ENCODE results near the gene EBF3. TPM values are rescaled to one million over a fixed set of nuclear protein-coding genes. Genes with fewer than 3 reads are reported as not detected.

EBF3 gene
- total RNA-seq, 1 experiment from 2014 or later = not detected

DNA sequence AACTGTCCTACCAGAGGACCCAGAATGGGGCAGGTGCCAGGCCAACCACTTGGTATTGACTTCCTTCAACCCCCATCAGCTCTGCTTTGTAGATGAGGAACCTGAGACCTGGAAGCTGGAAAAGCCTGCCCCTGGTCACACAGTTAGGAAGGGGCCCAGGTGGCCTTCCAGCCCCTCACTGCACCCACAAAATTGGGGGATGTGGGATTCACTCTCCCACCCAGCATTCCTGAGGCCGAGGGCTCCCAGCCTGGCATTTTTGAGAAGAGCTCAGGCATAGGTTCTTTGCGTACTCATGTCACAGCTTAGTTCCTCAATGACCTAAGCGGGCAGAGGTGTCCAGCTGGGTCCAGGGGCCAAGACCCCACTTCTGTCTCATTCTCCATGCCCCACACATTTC, 46.1 kb downstream of the EBF3 start:
- intact Hi-C loops (cut with micrococcal nuclease; ENCODE audit: unreplicated experiment) = no loop called here
- Histone ChIP-seq H3K27me3 (ENCODE audit: insufficient read depth, low read depth) (peaks cover 46% of the 10 kb centered on the region), H2AFZ (no peak overlapping the region), H3F3A (ENCODE audit: insufficient read depth, low read depth) (no peaks in the 10 kb centered on the region), H3K4me3 (no peak overlapping the region), H3K36me3 (ENCODE audit: low read depth) (no peaks in the 10 kb centered on the region), H3K4me1 (replicated peaks; ENCODE audit: insufficient read depth) (no peaks in the 10 kb centered on the region), H3K9me3 (ENCODE audit: insufficient read depth, low read depth) (no peaks in the 10 kb centered on the region), H3K27ac (no peak overlapping the region), H3K79me2 (ENCODE audit: low read depth) (no peaks in the 10 kb centered on the region), H4K20me1 (ENCODE audit: insufficient read depth) (no peaks in the 10 kb centered on the region), H3K4me2 (no peak overlapping the region), H3K9me2 (ENCODE audit: insufficient read depth) (no peaks in the 10 kb centered on the region)
- CTCF ChIA-PET = no interaction called here
- POLR2A ChIA-PET (ENCODE audit: unreplicated experiment) = no interaction called here
- no peak for DNase-seq
- TF ChIP-seq, protein P1, sequence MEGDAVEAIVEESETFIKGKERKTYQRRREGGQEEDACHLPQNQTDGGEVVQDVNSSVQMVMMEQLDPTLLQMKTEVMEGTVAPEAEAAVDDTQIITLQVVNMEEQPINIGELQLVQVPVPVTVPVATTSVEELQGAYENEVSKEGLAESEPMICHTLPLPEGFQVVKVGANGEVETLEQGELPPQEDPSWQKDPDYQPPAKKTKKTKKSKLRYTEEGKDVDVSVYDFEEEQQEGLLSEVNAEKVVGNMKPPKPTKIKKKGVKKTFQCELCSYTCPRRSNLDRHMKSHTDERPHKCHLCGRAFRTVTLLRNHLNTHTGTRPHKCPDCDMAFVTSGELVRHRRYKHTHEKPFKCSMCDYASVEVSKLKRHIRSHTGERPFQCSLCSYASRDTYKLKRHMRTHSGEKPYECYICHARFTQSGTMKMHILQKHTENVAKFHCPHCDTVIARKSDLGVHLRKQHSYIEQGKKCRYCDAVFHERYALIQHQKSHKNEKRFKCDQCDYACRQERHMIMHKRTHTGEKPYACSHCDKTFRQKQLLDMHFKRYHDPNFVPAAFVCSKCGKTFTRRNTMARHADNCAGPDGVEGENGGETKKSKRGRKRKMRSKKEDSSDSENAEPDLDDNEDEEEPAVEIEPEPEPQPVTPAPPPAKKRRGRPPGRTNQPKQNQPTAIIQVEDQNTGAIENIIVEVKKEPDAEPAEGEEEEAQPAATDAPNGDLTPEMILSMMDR (conservative IDR thresholded peaks at IDR 0.05) = no peak
- TF ChIP-seq EZH2 (IDR thresholded peaks at IDR 0.05; ENCODE audit: low read depth) = no peak
- BruUV-seq (replicated peaks) = no TSS peak

DNA sequence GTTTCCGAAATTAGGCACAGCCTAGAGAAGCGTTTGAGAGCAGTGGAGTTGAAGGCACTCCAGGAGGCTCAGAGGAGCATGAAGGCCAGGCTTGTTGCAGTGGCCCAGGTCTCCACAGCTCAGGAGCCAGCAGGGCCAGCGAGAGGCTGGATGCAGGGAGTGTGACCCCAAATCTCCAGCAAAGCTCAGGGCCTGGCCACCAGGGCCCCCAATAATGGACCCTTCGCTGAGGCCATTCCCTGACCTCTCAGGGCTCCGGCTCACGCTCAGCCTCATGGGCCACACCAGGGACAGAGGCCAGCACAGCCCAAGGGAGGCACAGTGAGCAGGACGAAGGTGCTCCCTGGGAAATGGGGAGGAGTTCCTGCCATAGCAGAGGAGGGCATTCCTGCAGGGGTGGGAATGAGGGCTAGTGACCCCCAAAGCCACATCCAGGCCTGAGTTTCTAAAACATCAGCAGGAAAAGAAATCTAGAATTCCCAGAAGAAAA, 47.5 kb downstream of the EBF3 start:
- peaks cover 45% of the 10 kb centered on the region for H3K27me3 ChIP-seq (ENCODE audit: insufficient read depth, low read depth)
- DNase-seq = no peak
- intact Hi-C loops (cut with micrococcal nuclease; ENCODE audit: unreplicated experiment) = no loop called here
- H3F3A ChIP-seq (ENCODE audit: insufficient read depth, low read depth) = no peaks in the 10 kb centered on the region
- BruUV-seq (replicated peaks) = no TSS peak
- H3K9me2 ChIP-seq (ENCODE audit: insufficient read depth) = no peaks in the 10 kb centered on the region
- H4K20me1 ChIP-seq (ENCODE audit: insufficient read depth) = no peaks in the 10 kb centered on the region
- ChIA-PET POLR2A (ENCODE audit: unreplicated experiment) (no interaction called here), CTCF (no interaction called here)
- no peaks in the 10 kb centered on the region for H3K79me2 ChIP-seq (ENCODE audit: low read depth)
- no peaks in the 10 kb centered on the region for H3K4me1 ChIP-seq (replicated peaks; ENCODE audit: insufficient read depth)
- H3K9me3 ChIP-seq (ENCODE audit: insufficient read depth, low read depth) = no peaks in the 10 kb centered on the region
- TF ChIP-seq, protein P1 (conservative IDR thresholded peaks at IDR 0.05) = no peak
- no peak for TF ChIP-seq EZH2 (IDR thresholded peaks at IDR 0.05; ENCODE audit: low read depth)
- no peak overlapping the region for H3K27ac ChIP-seq
- no peak overlapping the region for H3K4me2 ChIP-seq
- no peak overlapping the region for H3K4me3 ChIP-seq
- no peaks in the 10 kb centered on the region for H3K36me3 ChIP-seq (ENCODE audit: low read depth)
- H2AFZ ChIP-seq = no peak overlapping the region

DNA sequence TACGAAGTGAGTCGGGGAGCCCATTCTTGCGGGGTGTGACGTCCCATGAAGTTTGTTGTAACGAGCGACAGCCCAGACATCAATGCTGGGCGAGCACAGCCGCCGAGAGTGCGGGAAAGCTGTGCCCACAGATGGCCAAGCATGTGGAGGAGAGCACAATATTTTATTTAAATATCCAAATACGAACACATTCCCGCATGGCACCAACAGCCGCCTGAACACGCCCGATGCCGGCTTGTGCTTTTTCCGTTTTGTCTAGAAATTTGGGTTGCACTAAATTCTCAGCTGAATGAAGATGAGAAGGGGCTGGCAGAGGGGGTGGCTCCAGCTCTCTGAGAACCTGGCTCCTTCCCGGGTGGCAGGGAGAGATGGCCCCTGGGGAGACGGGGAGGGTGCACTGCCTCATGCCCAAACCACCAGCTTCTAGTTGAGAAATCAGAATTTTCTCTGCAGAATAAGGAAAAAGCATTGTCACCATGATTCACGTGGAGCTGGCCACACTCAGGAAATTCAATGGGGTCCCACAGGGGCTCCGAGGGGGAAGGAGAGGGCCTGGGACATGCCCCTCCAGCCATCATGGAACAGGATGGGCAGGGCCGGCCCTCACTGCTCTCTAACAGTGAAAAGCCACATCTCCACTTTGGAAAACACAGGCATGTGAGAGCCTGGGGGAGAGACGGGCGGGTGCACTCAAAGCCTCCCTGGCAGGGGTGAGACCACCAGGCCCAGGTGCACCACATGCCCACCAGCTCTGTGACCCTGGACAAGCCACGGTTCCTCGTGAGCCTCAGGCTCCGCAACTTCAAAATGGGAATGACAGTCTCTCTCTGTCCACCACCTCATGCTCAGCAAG, 48.3 kb downstream of the EBF3 start:
- CTCF ChIA-PET = no interaction called here
- no peaks in the 10 kb centered on the region for H3K79me2 ChIP-seq (ENCODE audit: low read depth)
- peaks cover 47% of the 10 kb centered on the region for H3K27me3 ChIP-seq (ENCODE audit: insufficient read depth, low read depth)
- no peak overlapping the region for H3K4me2 ChIP-seq
- H3K27ac ChIP-seq = no peak overlapping the region
- H3F3A ChIP-seq (ENCODE audit: insufficient read depth, low read depth) = no peaks in the 10 kb centered on the region
- H3K9me2 ChIP-seq (ENCODE audit: insufficient read depth) = no peaks in the 10 kb centered on the region
- POLR2A ChIA-PET (ENCODE audit: unreplicated experiment) = no interaction called here
- intact Hi-C loops (cut with micrococcal nuclease; ENCODE audit: unreplicated experiment) = no loop called here
- TF ChIP-seq EZH2 (IDR thresholded peaks at IDR 0.05; ENCODE audit: low read depth) = no peak
- TF ChIP-seq, protein P1 (conservative IDR thresholded peaks at IDR 0.05) = no peak
- DNase-seq = no peak
- no peak overlapping the region for H3K4me3 ChIP-seq
- no peaks in the 10 kb centered on the region for H3K9me3 ChIP-seq (ENCODE audit: insufficient read depth, low read depth)
- no TSS peak for BruUV-seq (replicated peaks)
- no peaks in the 10 kb centered on the region for H3K4me1 ChIP-seq (replicated peaks; ENCODE audit: insufficient read depth)
- H2AFZ ChIP-seq = no peak overlapping the region
- H4K20me1 ChIP-seq (ENCODE audit: insufficient read depth) = no peaks in the 10 kb centered on the region
- no peaks in the 10 kb centered on the region for H3K36me3 ChIP-seq (ENCODE audit: low read depth)

Data from PC-9 (cell line).